HG03565 (cell line): ENCODE data around the gene ANKUB1.

Experiments used
- ATAC-seq: cut with Tn5 transposase; IDR thresholded peaks from one replicate; pipeline ENCODE4 v1.9.1; 2021; ENCODE audit warnings: mild to moderate bottlenecking, moderate library complexity; ENCODE audit not compliant: unreplicated experiment

Gene ANKUB1

DNA sequence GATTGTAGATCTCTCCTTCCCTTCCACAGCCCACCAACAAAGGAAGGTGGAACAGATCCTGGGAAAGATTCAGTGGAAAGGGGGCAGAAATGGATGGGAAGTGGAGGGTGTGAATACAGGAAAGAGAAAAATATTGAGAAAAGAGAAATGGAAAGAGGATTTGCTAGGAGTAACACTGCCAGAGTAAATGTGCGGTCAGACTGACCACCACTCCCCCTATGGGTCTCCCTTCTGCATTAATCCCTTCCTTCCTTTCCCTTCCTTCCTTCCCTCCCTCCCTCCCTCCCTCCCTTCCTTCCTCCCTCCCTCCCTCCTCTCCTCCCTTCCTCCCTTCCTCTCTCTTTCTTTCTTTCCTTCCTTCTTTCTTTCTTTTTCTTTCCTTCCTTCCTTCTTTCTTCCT lies 28.1 kb downstream of the ANKUB1 start:
- no peak for ATAC-seq

DNA sequence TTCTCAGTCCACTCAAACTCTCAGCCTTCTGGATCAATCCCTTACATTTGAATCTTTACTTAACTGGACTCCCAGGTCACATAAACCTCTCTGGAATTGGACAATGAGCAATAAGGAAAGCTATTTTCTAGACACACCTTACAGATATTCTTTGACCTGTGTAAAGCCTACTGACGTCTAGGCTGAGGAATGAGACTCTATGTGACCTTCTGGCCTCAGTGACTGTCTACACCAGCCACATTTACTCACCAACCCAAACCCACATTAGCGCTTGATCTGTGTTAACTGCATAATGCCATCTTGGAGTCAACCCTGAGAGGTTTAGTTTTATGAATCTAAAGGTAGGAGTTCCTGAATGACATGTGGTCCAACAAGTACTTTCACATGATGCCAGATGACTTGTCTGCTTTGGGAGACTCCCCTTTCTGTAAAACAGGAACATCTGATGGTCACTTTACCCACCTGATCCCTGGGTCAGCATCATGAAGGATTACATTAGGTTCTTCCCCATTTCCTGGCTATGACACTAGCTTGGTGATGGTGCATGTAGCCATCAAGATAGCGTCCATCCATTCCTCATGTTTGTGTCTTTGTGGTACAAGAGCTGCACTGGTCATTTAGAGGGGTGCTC lies 28.7 kb downstream of the ANKUB1 start:
- ATAC-seq, result no peak

DNA sequence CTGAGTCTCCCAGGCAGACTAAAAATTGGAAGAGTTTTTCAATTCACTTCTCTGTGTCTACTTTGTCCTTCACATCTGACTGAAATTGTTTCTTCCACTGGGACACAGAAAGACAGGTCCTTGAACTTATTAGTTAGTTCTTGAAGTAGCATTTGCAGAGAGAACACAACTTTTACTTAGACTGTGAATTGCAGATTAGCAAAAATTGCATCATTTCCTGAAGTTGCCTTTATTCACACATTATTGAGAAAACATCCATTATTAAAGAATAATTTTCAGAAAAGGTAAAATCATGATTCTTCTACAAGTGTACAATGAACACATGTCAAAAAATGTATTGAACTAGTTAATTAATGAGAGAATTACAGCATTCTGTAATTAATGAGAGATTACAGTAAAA lies 38.6 kb downstream of the ANKUB1 start:
- ATAC-seq, result no peak

DNA sequence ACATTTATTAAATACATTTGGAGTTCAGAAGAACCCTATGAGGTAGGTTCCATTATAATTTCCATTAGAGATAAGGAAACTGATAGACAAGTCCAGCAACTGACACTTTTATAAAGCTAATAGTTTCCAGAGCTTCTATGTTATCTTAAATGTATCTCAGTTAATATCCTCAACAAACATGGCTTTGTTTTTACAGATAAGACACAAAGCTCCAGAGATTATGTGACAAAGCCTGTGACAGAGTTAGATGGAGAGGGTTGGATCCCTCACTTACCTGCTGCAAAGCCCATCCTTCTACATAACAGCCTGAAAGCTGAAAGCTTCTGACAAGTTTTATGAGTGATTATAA lies 39.6 kb downstream of the ANKUB1 start:
- ATAC-seq, result no peak

DNA sequence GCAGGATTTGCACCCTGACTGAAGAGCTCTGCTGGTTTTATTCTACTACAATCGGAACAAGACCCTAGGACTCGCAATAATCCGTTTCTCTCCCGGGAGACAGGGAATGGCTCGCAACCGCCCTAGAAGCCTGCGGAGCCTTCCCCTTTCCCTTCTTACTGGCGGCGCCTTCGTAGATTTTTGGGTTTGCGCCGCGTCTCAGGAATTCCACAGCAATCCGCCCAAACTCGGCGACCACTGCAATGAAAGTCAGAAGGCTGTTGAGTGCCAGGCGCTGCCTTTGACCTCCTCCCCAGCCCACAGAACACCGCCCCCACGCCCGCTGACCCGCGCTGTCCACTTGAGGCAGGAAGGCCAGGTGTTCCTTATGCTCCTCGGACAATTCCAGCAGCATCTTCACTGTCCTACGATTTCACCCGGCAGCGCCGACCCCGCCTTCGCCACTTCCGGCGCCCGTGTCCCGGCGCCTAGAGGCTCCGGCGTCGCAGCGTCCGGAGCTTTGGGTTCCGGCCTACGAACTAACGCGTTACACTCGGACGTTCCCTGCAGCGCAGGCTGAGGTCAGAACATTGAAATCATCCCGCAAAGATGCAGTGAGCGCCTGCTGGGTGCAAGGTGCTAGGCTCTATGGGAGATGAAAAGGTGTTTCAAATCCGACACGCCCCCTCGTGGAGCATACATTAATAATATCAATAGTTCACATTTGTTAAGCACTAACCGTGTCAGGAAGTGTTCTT lies 40.1 kb downstream of the ANKUB1 start, which contains the start of gene COMMD2:
Gene COMMD2, minus strand, starts transcription at position 439 of the 737 bp plus-strand sequence. Its CDS starts 45 bp downstream, at position 394.
- ATAC-seq, result peak; percentile 99

DNA sequence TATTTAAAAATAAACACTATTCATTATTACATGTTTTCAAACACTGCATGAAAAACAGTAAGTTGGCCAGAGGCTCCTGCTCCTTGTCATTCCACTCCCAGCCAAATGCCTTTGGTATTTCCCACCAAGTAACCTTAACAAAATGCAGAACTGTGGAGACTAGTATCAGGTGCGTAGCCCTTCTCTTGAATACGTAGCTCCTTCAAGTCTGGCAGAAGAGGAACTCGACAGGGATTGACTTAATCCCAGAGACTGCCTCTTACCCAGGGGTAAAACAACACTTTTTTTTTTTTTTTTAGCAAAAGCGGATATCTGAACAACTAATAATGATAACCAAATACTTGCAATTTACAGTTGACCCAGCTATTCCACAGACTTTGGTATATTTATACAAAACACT lies 40.8 kb downstream of the ANKUB1 start:
- ATAC-seq, result no peak

DNA sequence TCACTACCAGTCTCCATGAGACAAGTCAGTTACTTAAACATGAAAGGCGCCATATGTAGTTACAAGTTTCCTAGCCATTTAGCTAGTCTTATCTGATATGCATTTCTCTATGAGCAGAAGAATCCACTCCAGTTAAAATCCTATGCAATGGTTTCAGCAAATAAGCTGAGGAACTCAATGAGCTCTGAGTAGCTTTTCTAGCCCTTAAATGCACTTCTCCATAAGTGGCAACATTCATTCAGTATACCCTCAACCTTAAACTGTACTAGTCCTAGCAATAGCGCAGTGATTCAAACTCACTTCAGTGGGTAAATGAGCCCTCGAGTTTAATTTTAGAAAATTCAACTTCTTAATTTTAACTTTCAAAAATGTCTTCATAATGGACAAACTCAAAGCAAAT lies 47.7 kb downstream of the ANKUB1 start:
- ATAC-seq, result no peak

DNA sequence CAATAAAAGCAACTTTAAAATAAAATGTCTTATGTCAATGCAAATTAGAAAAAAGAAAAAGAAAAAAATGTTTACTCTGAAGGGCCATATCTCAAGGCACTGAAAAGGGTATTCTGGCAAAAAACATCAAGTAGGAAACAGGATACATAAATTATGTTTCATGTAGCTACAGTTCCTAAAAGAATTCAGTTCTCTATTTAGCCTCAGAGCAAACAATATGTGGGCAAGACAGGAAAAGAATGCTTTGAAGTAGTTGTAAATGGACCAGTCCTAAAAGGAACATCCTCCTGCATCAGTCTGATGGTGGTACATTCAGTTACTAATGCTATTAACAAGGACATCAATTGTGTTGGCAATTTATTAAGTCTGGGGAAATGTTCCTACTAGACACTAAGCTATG lies 48.2 kb downstream of the ANKUB1 start:
- no peak for ATAC-seq

DNA sequence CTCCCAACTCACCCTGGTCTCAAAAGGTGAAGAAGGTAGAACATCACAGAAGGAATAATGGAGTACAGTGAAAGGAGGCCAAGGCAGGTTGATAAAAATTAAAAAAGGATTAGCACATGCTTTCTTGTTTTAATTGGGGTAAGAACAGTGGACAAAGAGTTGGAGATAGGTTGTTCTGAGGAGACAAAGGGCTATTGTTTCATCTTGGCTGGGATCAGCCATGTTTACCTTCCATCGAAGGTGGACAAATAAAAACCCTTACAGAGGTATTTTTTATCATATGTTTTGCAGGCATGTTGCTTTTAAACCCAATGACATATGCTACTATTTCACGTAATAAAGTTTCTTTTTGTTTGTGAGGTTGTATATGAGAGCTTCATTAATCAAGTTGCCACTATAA lies 53.0 kb downstream of the ANKUB1 start:
- ATAC-seq, result no peak

DNA sequence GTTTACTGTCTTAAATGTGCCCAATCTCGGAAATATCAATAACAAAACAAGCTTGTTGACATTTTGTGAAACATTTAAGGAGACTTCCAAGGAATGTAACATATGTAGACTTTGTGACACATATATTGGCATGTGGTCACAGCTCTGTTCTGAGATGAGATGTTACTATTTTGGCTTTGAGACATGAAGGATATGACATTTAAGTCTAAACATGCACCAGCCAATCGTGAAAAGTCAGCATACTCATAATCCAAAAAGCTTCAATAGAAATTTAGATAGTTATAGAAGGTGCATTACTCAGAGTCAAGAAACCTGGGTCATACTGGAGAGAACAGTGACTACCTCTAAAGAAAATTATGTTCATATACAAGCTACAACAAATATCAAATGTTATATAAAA lies 53.5 kb downstream of the ANKUB1 start:
- no peak for ATAC-seq

DNA sequence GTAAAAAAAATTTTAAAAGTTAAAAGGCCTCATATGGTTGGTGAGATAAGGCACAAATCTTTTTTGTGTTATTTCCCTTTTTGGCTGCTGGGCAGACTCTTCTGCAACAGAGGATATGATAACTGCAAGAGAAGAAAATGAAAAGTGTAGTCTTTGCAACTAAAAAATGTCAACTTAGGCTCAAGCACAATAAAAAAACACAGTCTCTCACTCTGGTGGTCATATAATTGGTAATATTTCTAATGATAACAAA lies 55.5 kb downstream of the ANKUB1 start:
- no peak for ATAC-seq

DNA sequence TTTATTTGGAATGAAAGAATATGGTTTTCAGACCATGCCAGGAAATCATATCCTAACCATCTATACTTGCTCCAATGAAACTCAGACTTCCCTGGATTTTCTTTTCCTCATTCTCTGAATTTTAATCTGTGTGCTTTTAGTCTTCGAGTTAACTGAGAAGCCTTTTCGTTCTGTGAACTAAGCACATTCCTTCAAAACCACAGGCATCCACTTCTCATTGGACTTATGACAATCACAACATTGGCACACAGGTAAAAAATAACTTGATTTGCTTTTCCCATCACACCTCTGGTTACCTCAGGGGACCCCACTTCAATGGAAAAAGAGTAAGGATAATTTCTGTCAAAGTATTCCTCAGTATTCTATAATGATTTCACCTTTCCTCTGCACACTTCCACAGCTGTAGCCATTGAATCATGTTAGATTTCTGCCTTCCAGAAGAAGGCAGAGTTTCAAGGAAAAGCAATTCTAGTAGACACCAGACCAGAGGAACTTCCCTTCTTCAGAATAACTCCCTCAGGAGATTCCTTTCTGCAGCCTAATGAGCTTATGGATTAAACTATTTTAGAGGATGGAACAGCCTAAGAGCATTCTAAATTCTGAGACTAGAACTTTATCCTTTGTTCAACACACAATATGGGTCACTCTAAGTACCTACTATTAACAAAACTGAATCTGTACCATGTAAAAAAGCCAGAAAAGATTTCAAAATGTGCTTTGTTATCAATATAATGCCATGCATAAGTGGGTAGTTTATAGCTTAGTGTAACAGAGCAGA lies 56.0 kb downstream of the ANKUB1 start:
- ATAC-seq, result no peak

DNA sequence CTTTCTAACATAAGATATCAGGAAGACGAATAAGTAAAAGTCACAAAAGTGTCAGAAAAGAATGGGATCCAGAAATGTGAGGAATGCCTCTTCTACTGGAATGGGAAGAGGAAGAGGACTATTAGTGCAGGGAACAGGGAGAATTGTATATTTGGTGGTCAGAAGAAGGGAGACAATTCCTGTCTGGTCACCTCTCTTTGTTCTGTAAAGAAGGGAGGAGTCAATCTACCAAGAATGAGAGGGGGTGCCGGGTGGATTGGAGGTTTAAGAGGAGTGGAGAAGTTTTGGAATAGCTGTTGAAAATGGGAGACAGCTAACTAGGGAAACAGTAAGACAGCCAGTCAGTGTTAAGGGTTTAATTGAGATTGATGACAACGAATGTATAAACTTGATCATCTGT lies 60.1 kb downstream of the ANKUB1 start:
- no peak for ATAC-seq

DNA sequence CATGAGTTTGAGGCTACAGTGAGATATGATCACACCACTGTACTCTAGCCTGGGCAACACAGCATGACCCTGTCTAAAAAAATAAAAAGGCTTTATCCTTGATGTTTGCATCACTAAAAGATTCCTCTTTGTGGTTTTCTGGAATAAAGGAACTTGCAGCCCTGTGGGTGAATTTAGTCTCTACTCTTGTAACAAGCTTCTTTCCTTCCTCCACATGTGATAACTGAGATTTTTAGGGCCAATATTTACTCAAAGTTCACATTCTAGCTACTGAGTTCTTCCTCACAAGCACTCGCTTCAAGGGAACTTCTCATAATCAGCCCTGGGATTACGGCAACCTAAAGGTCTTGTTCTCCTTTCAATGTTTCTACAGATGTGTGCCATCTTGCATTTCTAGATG lies 64.7 kb downstream of the ANKUB1 start:
- no peak for ATAC-seq

DNA sequence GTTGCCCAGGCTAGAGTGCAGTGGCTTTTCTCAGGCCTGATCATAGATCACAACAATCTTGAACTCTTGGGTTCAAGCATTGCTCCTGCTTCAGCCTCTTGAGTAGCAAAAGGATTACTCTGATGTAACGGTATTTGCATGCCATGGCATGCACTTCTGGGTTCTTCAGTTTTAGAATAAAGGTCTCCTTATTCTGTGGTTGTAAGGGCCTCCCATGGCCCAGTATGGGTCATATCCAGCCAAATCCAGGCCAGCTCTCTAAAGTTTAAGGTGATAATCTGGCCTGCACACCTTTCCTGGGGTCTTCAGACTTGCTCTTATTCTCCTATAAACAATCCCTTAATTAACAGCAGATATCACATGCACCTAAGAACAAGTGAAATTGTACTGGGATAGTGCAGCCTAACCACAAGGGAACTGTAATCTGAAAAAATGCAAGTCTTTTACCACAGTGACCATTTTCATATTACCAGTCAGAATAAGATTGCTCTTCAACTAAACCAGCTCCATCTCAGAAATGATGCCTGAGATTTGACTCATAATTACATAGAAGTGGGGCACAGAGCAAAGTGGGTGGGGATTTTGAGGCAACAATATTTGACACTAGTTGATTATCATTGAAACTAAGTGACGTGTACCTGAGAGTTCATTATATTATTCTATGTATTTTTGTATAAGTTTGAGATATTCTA lies 65.5 kb downstream of the ANKUB1 start:
- ATAC-seq, result peak; percentile 87

DNA sequence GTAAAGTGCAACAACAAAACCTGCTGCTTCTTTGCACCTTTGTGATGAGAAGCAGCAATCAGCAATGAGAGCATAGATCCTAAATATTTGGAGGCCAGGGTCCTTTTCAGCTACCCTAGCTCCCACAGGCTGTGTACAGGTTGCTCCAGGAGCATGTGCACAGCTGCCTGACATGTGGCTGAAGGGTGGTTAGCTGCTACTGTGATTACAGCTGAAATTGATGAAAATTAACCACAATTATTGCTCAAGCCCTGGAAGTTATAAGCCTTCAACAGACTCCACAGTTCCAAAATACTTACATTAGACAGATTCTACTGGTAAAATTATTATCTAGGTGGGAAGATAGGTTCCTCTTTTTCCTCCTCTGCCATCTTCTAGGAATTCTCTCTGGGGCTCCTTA lies 68.6 kb downstream of the ANKUB1 start:
- ATAC-seq, result no peak

DNA sequence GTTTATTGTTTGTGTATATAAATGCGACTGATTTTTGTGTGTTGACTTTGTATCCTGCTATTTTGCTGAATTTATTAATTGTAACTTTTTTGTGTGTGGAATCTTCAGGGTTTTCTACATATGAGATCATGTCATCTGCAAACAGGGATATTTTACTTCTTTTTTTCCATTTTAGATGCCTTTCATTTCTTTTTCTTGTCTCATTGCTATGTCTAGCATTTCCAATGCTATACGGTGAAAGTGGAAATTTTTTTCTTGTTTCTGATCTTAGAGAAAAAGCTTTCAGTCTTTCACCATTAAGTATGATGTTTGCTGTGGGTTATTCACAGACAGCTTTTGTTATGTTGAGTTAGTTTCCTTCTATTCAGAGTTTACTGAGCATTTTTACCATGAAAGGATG lies 71.4 kb downstream of the ANKUB1 start:
- ATAC-seq, result no peak

DNA sequence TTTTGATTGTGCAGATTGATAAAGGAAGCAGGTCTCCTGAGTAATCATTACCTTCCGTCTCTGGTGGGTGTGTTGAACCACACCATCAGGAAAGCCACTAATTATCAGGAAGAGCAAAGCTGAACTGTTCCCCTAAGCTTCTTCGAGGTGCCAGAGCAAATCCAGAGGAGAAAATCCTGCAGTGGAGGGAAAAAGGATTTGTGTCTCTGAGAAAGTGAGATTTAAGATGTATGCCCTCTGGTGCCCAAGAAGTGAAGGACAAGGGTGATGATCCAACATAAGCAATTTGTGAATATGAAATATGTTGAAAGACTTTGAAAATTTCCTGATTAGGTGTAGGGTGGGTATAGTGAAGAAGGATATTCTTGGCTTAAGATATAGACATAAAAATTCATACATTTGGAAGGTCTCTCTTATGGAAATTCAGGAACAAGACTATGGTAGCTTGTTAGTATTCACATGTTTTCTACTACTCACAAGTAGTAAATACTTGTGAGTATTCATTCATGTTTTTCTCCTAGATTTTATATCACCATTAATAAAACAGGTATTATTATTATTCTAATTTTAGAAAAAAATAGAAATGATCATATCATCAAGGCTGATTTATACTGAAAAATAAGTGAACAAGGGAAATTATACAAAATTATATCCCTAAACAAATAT lies 74.8 kb downstream of the ANKUB1 start:
- ATAC-seq, result no peak

DNA sequence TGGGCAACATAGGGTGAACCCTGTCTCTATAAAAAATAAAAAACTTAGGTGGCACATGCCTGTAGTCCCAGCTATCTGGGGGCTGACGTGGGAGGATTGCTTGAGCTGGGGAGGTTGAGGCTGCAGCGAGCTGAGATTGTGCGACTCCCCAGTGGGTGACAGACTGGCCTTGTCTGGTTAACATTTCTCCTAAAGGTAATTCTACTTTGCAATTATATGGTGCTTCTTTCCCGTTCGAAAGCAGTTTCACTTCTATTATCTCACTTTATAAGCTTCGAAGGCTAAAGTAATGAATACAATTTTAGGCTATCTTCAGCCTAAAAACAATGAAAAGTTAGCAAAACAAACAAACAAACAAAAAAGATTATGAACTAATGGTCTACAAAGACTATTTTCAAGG lies 75.4 kb downstream of the ANKUB1 start:
- no peak for ATAC-seq

DNA sequence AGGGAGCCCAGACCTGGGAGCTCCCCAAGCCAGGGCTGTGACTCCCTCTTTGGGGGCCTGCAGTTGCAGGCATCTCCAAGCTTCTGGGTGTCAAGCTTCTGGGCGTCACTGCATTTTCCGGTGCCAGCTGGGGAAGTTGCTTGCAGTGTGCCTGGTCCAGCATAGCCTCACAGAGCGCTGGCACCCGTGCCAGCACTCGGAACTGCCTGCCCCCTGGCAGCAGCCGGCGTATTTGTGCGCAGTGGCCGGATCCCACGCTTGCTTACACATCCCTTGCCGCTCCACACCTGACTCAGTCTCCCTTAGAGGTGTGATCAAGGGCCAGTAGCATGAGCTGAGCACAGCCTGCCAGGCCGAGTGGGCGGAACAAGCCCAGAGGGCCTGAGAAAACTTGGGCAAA lies 77.1 kb downstream of the ANKUB1 start:
- ATAC-seq, result no peak
